Measurements from ENCODE around the gene MUS81. TPM values are rescaled to one million over a fixed set of nuclear protein-coding genes. Genes with fewer than 3 reads are reported as not detected.
A peak's percentile ranks its signal among the peaks of the same experiment; 100 is the strongest.

The MUS81 gene
- total and polyA plus RNA-seq, 9 of the 15 experiments (the other 6 are each of a cell fraction or from before 2014, with no cell fraction given) = 13.4 to 118 (median 53.7) TPM

- TF ChIP-seq HDAC3 (IDR thresholded peaks at IDR 0.05; ENCODE audit: borderline replicate concordance, partially characterized antibody) (no peak), POLR2G (IDR thresholded peaks at IDR 0.05; ENCODE audit: low read depth, low read length) (peak; percentile 48)
Measured at GRCh38 chr11:65871811-65872548, 11.7 kb downstream of the MUS81 start.

More at GRCh38 chr11:65871811-65872548, 11.7 kb downstream of the MUS81 start:
- intact Hi-C loops (cut with micrococcal nuclease) (no loop called here), in situ Hi-C loops (cut with MboI) (no loop called here)
- Histone ChIP-seq H3K4me2 (ENCODE audit: insufficient read depth, low read length) (no peak overlapping the region), H3K79me2 (ENCODE audit: control insufficient read depth, insufficient read depth, low read length) (no peaks in the 10 kb centered on the region), H3K4me3 (no peak overlapping the region), H3K27ac (ENCODE audit: extremely low read depth, low read depth, low read length) (peak overlapping the region; percentile 22; the same call in 1 of the 3 replicates), H3K4me1 (replicated peaks in 1 of 2; ENCODE audit: control insufficient read depth in 2 of 2, insufficient read depth in 2 of 2, low read length in 2 of 2) (peaks cover 22 to 55% of the 10 kb centered on the region in 2 experiments), H3K36me3 (ENCODE audit: control insufficient read depth, insufficient read depth, low read length) (peaks cover 14% of the 10 kb centered on the region; the same call in 2 of the 3 replicates), H3K9me1 (ENCODE audit: control insufficient read depth, insufficient read depth, low read length) (no peaks in the 10 kb centered on the region), H3K9ac (ENCODE audit: insufficient read depth in 1 of 2, low read depth in 2 of 2, low read length in 2 of 2) (peak overlapping the region in 1 of 2 experiments; percentile 81; a peak in 2 of 4 replicates), H2AFZ (ENCODE audit: low read depth, low read length) (no peak overlapping the region), H3K9me3 (replicated peaks; ENCODE audit: control insufficient read depth, insufficient read depth, low read depth, low read length) (no peaks in the 10 kb centered on the region), H4K20me1 (replicated peaks; ENCODE audit: control insufficient read depth, insufficient read depth, low read length) (no peaks in the 10 kb centered on the region), H3K27me3 (ENCODE audit: control insufficient read depth in 2 of 2, insufficient read depth in 2 of 2, low read length in 2 of 2) (no peaks in the 10 kb centered on the region)
- no TSS peak for BruUV-seq (replicated peaks)
- ChIA-PET CTCF (ENCODE audit: low intra/inter-chr PET ratio) (no interaction called here), POLR2A (interaction anchor here (0.5 to 8.2 kb wide), 12 partner anchors 9 to 219 kb away, joined by 3 to 151 read pairs (median 3); partner anchors contain the start of genes CCDC85B, CFL1, CTSW and FIBP)
- ATAC-seq (no peak), FAIRE-seq (no peak), DNase-seq (ENCODE audit: extremely low read depth in 1 of 4, low spot score in 3 of 4) (no peak)
- 72% methylated on average over 15 of the region's 26 CpGs for WGBS (ENCODE audit: insufficient coverage, low coverage, missing lambda C conversion rate)
